Ovary (tissue), 3 donors: Measurements from ENCODE around the gene UGT1A10.

Experiments
- EP300 ChIP-seq: sonication (generic); formaldehyde crosslinking; IDR thresholded peaks from one replicate; pipeline ENCODE4 v1.6.1; 2017; ENCODE audit warnings: antibody characterized with exemption
- POLR2A ChIP-seq: fragments of 450-650 bp; IDR thresholded peaks from one replicate; pipeline ENCODE4 v1.6.1; 2017; ENCODE audit warnings: antibody characterized with exemption, mild to moderate bottlenecking, moderate library complexity
- TF ChIP-seq, protein P1 (sequence below), 3 donors: fragments of 450-650 bp in 2 of 3; fragments of 200-600 bp in 1 of 3; IDR thresholded peaks; one replicate each; pipeline versions ENCODE4 v1.5.1 to v1.8.0; 2016 to 2022; ENCODE audit warnings: antibody characterized with exemption in 3 of 3, mild to moderate bottlenecking in 1 of 3
- donor health status: DM: no; HTN: no; CAD: no.

DNA sequence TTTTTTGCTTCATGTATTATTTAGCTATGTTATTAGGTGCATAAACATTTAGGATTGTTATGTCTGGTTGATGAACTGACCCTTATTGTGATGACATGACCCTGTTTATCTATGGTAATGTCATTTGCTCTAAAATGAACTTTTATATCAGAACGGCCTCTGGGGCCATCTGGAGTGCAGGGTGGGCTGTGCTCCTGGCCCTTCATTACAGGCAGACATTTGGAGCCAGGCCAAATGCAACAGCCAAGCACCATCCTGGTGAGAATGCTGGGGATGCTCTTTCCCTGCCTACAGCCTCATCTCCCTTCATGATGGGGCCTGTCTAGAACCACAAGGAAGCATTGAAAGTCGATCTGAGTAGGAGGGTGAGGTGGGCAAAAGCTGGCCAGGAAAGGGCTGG is 180.1 kb downstream of the UGT1A10 start:
- TF ChIP-seq, protein P1, sequence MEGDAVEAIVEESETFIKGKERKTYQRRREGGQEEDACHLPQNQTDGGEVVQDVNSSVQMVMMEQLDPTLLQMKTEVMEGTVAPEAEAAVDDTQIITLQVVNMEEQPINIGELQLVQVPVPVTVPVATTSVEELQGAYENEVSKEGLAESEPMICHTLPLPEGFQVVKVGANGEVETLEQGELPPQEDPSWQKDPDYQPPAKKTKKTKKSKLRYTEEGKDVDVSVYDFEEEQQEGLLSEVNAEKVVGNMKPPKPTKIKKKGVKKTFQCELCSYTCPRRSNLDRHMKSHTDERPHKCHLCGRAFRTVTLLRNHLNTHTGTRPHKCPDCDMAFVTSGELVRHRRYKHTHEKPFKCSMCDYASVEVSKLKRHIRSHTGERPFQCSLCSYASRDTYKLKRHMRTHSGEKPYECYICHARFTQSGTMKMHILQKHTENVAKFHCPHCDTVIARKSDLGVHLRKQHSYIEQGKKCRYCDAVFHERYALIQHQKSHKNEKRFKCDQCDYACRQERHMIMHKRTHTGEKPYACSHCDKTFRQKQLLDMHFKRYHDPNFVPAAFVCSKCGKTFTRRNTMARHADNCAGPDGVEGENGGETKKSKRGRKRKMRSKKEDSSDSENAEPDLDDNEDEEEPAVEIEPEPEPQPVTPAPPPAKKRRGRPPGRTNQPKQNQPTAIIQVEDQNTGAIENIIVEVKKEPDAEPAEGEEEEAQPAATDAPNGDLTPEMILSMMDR (IDR thresholded peaks at IDR 0.05): no peak
- TF ChIP-seq POLR2A (no peak), EP300 (no peak)
